ENCODE data around the gene BTBD9.

Gene BTBD9

DNA sequence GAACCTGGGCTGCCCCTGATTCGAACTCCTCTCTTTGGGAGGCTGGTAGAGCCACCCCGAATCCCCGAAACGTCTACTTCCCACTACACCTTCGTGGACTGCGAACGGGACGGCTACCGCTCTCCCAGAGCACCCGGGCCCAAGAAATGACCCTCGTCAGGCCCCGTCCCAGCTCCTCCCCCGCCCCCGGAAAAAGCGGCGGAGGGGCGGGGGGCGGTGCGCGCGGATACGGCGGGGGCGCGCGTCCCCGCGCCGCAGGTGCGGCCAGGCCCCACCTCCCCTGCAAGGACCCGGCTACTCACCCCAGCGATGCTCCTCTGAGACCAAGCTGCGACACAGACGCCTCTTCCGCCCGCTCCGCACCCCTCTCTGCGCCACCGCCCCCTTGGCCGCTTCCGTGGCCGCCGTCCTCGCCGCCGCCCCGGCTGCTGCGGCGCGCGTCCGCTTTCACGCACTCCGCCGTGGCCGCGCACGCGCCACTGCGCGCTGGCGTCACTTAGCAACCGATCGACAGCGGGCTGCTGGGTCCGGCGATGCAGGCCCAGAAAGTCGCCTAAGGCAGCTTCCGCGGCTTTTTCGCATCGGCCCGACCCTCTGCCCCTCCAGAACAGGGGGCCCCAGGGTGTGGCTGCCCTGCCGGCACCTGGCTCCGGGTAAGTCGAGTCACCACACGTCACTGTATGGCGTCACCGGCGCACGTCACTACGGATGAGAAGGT is at the start of gene BTBD9:
Gene BTBD9 (minus strand): TSS at position 432 of the 718 bp plus-strand sequence.
- peak; percentile 51 to 67 for DNase-seq (ENCODE audit: low read depth in 2 of 2)

DNA sequence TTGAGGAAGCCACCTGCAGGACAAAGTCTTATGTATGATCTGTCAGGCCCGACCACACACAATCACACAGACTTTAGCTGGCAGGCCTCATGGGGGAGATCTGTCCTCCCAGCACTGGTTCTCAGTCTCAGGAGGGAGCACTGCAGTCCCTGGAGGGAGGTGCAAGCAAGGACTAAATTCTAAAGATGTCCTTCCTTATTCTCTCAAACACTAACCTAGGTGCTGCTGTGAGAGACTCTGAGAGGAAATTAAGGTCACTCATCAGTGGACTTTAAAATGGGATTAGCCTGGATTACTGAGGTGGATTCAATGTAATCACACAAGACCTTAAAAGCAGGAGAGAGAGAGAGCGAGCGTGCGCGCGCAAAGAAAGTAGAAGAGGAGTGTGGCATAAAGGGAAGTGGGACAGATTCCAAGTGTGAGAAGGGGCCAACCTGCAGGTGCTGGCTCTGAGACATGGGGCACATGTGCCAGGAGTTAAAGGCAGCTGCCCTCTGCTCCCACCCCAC is 48.9 kb upstream of the BTBD9 start:
- DNase-seq (ENCODE audit: low read depth in 2 of 2), result no peak

DNA sequence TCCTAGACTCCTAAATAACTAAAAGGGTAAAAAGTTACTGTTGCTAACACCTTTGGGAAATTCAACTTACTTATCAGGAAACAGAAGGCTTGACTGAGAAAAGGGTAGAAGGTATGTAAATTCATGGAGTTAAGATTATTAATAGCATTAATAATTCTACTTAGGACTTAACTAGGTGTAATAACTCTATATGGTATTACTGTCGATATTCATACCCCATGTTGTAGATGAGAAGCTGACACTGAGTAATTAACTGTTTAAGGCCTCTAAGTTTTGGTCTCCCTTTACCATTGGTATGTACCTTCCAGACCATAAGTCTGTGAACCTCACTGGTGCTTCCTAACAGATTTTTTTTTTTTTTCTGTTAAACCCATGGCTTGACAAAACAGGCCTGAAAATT is 47.8 kb upstream of the BTBD9 start:
- DNase-seq (ENCODE audit: low read depth in 2 of 2), result no peak

DNA sequence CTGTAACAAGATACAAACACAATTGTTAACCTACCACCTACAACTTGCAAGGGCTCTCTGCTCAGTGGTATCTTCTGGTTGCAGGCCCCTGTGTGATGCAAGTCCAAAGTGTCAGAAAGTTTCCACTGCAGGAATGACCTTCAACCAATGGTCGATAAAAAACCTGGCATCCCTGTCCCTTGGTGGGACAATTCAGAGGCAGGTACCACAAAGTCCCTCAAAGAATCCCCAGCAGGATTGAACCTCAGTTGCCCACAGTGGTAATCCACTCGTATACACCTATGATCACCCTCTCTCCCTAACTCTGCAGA is 47.3 kb upstream of the BTBD9 start:
- DNase-seq (ENCODE audit: low read depth in 2 of 2), result no peak

DNA sequence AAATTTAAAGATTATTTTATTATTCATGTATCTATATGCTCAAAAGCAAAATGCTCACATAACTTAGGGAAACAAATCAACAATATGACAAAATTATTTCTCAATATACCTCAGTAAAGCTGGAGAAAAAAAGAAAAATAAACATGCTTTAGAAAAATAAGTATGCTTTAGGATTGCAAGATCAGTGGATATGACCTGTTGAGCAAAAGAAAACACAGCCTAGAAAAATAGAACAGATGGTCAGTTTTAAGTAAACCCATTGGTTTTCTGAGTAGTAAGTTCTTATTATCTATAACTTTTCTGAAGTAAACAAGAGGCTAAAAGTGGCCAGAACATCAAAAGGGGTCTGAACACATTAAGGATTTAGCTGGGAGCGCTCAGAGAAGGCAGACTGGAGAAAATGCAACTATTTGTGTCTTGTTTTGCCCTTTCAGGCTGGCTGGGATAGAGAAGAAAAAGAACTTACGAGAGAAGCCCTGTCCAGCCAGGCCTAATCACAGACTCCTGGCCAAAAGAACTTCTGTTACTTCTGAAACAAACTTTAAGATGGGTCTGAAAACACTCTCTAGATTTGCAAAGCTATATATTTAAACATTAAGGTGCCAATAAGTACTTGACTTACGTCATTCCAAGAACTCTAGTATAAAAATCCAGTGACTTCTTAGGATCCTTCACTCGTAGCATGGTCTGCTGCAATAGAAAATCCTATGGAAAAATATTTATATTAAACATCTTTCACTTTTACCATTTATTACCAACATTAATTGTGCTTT is 46.7 kb upstream of the BTBD9 start:
- no peak for DNase-seq (ENCODE audit: low read depth in 2 of 2)

- DNase-seq (ENCODE audit: low read depth in 2 of 2), result no peak
Measured at GRCh38 chr6:38684904-38685303, 45.2 kb upstream of the BTBD9 start.

GRCh38 chr6:38684237-38684636 is 44.5 kb upstream of the BTBD9 start:
- no peak for DNase-seq (ENCODE audit: low read depth in 2 of 2)

- no peak for DNase-seq (ENCODE audit: low read depth in 2 of 2)
Measured at GRCh38 chr6:38681850-38682249, 42.1 kb upstream of the BTBD9 start.

DNA sequence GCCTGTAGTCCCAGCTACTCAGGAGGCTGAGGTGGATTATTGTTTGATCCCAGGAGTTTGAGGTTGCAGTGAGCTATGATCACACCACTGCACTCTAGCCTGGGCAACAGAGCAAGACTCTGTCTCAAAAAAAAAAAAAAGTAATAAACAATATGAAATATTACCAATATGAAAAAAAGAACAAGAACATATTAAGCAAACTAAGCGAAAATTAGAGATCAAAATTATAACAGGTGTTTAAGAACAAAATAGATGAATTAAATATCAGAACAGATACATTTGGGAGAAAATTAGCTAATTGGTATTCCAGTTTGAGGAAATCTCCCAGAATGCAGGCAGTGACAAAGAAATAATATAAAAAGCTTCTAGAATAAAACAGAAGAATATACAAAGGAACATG is 39.9 kb upstream of the BTBD9 start:
- no peak for DNase-seq (ENCODE audit: low read depth in 2 of 2)

GRCh38 chr6:38678178-38678760 is 38.5 kb upstream of the BTBD9 start:
- DNase-seq (ENCODE audit: low read depth in 2 of 2), result no peak

- no peak for DNase-seq (ENCODE audit: low read depth in 2 of 2)
Measured at GRCh38 chr6:38676974-38677544, 37.3 kb upstream of the BTBD9 start.

DNA sequence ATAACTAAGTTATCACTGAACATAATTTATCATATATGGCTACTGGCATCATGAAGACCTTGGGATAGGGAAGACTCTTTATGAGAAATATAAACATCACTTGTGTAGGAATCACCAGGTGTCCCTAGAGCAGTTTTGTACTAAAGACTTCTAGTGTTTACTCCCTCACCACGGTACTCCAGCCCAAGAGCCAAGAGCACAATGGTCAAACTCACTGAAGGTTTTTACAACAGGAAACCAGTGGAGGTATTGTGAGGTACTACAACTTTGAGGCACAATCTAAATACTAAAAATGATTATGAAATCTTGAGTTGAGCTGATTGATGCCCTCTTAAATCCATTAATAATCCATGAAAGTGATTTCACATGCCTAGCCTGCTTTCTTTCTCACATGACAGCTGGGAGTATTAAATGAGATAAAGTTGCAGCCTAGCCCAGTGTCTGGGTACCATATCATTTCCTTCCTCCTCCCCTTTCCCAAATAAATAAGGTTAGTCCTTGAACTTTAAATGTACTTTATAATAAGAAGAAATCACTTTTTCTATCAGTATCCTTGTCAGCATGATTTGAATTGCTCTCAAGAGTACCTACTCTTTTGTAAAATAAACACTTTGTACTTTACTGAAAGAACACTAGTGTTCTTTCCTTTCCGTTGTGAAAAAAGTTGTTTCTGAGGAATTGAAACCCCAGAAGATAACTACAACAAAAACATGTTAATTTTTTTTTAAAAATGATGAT is 36.7 kb upstream of the BTBD9 start:
- DNase-seq (ENCODE audit: low read depth in 2 of 2), result no peak

DNA sequence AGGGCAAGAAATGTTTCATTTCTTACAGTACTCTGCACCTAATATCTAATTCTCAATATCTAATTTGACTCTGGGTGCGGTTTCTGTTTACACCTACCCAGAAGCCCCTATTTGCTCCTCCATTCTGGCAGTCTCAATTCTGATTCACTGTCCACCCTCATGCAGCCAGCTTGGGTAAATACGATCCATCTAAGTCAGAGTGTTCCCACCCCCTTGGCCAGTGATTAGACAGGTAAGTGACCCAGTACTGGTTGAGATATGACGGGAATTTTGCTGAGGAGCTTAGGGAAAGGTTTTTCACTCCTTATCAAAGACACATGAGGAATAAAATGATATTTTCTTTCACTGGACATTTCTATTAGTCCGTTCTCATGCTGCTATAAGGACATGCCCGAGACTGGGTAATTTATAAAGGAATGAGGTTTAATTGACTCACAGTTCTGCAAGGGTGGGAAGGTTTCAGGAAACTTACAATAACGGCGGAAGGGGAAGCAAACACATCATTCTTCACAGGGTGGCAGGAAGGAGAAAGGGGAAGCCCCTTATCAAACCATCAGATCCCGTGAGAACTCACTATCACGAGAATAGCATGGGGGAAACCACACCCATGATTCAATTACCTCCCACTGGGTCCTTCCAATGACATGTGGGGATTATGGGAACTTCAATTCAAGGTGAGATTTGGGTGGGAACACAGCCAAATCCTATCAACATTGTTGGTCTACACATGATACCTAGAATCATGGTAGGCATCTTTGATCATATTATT is 33.9 kb upstream of the BTBD9 start:
- no peak for DNase-seq (ENCODE audit: low read depth in 2 of 2)

- DNase-seq (ENCODE audit: low read depth in 2 of 2), result no peak
Measured at GRCh38 chr6:38671885-38672467, 32.2 kb upstream of the BTBD9 start.

DNA sequence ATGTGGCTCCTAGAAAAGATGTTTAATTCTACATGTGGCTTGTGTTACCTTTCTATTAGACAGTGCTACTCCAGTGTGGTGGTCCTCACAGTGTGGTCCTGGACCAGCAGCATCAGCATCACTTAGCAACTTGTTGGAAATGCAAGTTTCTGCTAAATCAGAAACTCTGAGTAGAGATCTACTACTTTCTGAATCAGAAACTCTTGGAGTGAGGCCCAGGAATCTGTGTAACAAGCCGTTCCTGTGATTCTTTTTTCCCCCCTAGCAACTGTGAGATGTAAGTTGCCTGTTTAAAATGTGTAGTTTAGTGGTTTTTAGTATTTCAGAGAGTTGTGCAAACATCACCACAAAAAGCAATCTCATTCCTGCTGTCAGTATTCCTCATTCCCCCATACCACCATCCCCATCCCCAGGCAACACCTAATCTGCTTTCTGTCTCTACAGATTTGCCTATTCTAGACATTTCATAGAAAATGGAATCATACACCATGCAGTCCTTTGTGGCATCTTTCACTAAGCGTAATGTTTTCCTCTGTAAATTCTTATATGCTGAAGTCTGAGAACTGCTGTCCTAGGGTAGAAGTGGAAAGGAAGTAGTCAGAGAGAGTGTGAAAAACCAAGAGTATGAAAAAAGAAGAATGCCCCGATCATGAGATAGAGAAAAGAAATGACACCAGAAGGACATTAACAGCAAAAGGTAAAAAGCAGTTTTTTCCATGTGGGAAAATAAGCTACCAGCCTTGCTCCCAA is 18.9 kb upstream of the BTBD9 start:
- DNase-seq (ENCODE audit: low read depth in 2 of 2), result no peak

DNA sequence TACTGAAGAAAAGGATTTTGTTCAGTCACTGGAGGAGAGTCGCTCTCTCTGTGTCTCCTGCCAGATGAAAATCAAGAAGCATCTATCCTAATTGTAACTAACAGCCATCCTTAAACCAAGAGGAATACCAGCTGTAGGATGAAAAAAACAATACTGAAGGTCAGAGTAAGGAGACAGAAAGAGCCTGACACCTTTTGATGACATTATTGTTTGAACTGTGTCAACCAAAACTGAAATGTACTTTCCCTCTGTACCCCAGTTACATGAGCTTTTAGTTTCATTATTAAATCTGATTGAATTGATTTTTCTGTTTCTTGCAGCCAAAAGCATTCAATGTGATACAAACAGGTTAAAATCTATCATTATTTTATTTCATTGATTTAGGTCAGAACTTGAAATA is 17.2 kb upstream of the BTBD9 start:
- no peak for DNase-seq (ENCODE audit: low read depth in 2 of 2)

- no peak for DNase-seq (ENCODE audit: low read depth in 2 of 2)
Measured at GRCh38 chr6:38654263-38654662, 14.5 kb upstream of the BTBD9 start.

DNA sequence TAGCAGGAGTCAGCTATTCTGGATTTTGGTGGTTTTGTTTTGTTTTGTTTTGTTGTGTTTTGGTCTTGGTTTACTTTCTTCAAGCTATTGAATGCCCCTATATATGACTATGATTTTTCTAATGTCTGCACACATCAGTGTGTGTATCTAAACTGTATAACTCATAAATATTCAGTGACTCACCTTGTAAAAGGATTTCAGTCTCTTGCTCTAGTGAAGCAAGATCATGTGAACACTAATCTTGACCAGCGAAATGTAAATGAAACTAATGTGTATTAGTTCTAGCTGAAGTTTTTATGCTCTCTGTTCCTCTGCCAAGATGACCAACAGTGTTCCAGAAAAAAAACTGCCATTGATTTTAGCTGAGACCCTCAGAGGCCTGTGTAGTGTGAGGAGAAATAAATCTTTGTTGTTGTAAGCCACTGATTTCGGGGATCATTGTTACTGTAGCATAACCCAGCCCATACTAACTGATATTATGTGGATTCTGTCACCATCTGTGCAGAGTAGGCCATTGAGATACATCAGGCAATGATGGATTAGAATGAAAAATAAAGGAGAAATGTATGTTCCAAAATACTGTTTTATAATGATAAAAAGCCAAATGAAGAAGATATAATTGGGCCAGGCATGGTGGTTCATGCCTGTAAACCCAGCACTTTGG is 11.5 kb upstream of the BTBD9 start:
- DNase-seq (ENCODE audit: low read depth in 2 of 2), result no peak

DNA sequence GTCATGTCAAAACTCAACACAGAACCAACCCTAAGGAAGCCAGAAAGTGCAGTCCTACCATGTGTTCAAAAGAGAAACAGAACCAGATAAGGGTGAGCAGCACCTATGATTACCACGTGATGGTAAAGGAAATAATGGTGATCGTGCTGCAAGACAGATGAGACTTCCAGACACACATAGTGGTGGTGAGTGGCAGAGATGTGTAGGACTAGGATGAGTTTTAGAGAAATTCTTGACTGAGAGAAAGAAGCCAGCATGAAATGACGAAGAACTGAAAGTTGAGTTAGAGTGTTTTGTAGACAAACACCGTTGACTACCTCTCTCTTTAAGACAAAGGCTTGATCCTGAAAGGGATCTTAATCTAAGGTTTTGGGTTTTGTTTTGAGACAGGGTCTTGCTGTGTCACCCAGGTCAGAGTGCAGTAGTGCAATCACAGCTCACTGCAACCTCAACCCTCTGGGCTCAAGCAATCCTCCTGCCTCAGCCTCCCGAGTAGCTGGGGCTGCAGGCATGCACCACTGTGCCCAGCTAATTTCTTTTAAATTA is 10.6 kb upstream of the BTBD9 start:
- DNase-seq (ENCODE audit: low read depth in 2 of 2), result no peak
